MM.1S (cell line): ENCODE data around the gene HSD17B14.

Source experiments
- DNase-seq: peaks from one replicate; pipeline ENCODE4 v3.0.0-alpha.2; 2015
- H2AFZ ChIP-seq: fragments of 300-600 bp; sonication (generic); 2 replicates; pipeline ENCODE4 v1.6.0; 2016; ENCODE audit warnings: antibody characterized with exemption, low read length
- H3F3A ChIP-seq: fragments of 300-600 bp; sonication (generic); 2 replicates; pipeline ENCODE4 v1.6.1; 2016; ENCODE audit warnings: mild to moderate bottlenecking, antibody characterized with exemption, low read length, moderate library complexity, mixed read lengths; ENCODE audit not compliant: insufficient read depth
- H3K27ac ChIP-seq: fragments of 300-600 bp; sonication (generic); 2 replicates; pipeline ENCODE4 v1.5.1; 2016; ENCODE audit warnings: mild to moderate bottlenecking, low read length
- H3K27me3 ChIP-seq: fragments of 300-600 bp; sonication (generic); replicated peaks from 2 replicates; pipeline ENCODE4 v1.6.0; 2016; ENCODE audit warnings: low read length; ENCODE audit not compliant: insufficient read depth
- H3K36me3 ChIP-seq: fragments of 300-600 bp; sonication (generic); replicated peaks from 2 replicates; pipeline ENCODE4 v1.6.1; 2016; ENCODE audit warnings: mild to moderate bottlenecking, low read length, mixed read lengths; ENCODE audit not compliant: insufficient read depth
- H3K4me1 ChIP-seq: fragments of 300-600 bp; sonication (generic); 2 replicates; pipeline ENCODE4 v1.6.1; 2016; ENCODE audit warnings: low read length, mixed read lengths
- H3K4me2 ChIP-seq: fragments of 300-600 bp; sonication (generic); 2 replicates; pipeline ENCODE4 v1.6.0; 2016; ENCODE audit warnings: low read depth, low read length
- H3K4me3 ChIP-seq: fragments of 300-600 bp; sonication (generic); 2 replicates; pipeline ENCODE4 v1.5.1; 2016; ENCODE audit warnings: low read length, mixed read lengths
- H3K79me2 ChIP-seq: fragments of 300-600 bp; sonication (generic); 2 replicates; pipeline ENCODE4 v1.6.1; 2016; ENCODE audit warnings: mixed run types, low read length, mixed read lengths
- H3K9ac ChIP-seq: fragments of 300-600 bp; sonication (generic); 2 replicates; pipeline ENCODE4 v1.6.1; 2016; ENCODE audit warnings: low read length, mixed read lengths
- H3K9me2 ChIP-seq: fragments of 300-600 bp; sonication (generic); replicated peaks from 2 replicates; pipeline ENCODE4 v1.6.1; 2016; ENCODE audit warnings: mild to moderate bottlenecking, low read length, mixed read lengths; ENCODE audit not compliant: insufficient read depth
- H3K9me3 ChIP-seq: fragments of 300-600 bp; sonication (generic); replicated peaks from 2 replicates; pipeline ENCODE4 v1.6.1; 2016; ENCODE audit warnings: mild to moderate bottlenecking, low read length, mixed read lengths; ENCODE audit not compliant: insufficient read depth
- H4K20me1 ChIP-seq: fragments of 300-600 bp; sonication (generic); 2 replicates; pipeline ENCODE4 v1.6.1; 2016; ENCODE audit warnings: mild to moderate bottlenecking, low read length, moderate library complexity, mixed read lengths; ENCODE audit not compliant: insufficient read depth
- EZH2 ChIP-seq: fragments of 300-600 bp; sonication (generic); optimal IDR thresholded peaks from 2 replicates; pipeline ENCODE3; 2017; ENCODE audit warnings: low read depth, mild to moderate bottlenecking, antibody characterized with exemption, low read length, mixed read lengths
- EZH2phosphoT487 ChIP-seq: fragments of 300-600 bp; sonication (generic); IDR thresholded peaks from 2 replicates; pipeline ENCODE4 v1.6.1; 2018; ENCODE audit warnings: antibody characterized with exemption, low read length
- TF ChIP-seq, protein P1 (sequence below): fragments of 300-600 bp; sonication (generic); IDR thresholded peaks from 2 replicates; pipeline ENCODE4 v1.5.1; 2016; ENCODE audit warnings: antibody characterized with exemption, low read length, mixed read lengths

HSD17B14 gene

GRCh38 chr19:48822514-48822913 is 13.8 kb downstream of the HSD17B14 start:
- no peak overlapping the region for H3K4me3 ChIP-seq
- no peak for DNase-seq
- H3K79me2 ChIP-seq, result no peaks in the 10 kb centered on the region
- H3F3A ChIP-seq, result no peaks in the 10 kb centered on the region
- no peaks in the 10 kb centered on the region for H3K4me1 ChIP-seq
- H3K27ac ChIP-seq, result no peak overlapping the region
- no peaks in the 10 kb centered on the region for H3K9me2 ChIP-seq
- no peak overlapping the region for H3K9ac ChIP-seq
- H4K20me1 ChIP-seq, result no peaks in the 10 kb centered on the region
- no peaks in the 10 kb centered on the region for H3K36me3 ChIP-seq
- no peaks in the 10 kb centered on the region for H3K9me3 ChIP-seq
- H2AFZ ChIP-seq, result no peak overlapping the region
- TF ChIP-seq EZH2 (no peak), EZH2phosphoT487 (no peak)
- TF ChIP-seq, protein P1, sequence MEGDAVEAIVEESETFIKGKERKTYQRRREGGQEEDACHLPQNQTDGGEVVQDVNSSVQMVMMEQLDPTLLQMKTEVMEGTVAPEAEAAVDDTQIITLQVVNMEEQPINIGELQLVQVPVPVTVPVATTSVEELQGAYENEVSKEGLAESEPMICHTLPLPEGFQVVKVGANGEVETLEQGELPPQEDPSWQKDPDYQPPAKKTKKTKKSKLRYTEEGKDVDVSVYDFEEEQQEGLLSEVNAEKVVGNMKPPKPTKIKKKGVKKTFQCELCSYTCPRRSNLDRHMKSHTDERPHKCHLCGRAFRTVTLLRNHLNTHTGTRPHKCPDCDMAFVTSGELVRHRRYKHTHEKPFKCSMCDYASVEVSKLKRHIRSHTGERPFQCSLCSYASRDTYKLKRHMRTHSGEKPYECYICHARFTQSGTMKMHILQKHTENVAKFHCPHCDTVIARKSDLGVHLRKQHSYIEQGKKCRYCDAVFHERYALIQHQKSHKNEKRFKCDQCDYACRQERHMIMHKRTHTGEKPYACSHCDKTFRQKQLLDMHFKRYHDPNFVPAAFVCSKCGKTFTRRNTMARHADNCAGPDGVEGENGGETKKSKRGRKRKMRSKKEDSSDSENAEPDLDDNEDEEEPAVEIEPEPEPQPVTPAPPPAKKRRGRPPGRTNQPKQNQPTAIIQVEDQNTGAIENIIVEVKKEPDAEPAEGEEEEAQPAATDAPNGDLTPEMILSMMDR, result no peak
- no peak overlapping the region for H3K4me2 ChIP-seq
- H3K27me3 ChIP-seq, result no peaks in the 10 kb centered on the region

DNA sequence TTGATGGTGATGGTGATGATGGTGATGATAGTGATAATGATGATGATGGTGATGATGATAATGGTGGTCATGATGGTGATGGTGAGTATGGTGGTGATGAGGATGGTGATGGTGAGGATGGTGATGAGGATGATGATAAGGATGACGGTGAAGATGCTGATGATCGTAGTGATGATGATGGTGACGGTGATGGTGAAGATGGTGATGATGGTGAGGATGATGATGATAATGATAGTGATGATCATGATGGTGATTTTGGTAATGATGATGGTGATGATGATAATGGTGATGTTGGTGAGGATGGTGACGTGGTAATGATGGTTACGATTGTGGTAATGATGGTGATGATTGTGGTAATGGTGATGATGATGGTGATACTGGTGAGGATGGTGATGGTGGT is 14.7 kb downstream of the HSD17B14 start:
- Histone ChIP-seq H3K27ac (no peak overlapping the region), H3K4me1 (peaks cover under 1% of the 10 kb centered on the region; the same call in 1 of the 2 replicates), H3K4me2 (no peak overlapping the region), H2AFZ (no peak overlapping the region), H3K4me3 (no peak overlapping the region), H3F3A (no peaks in the 10 kb centered on the region), H3K9me3 (no peaks in the 10 kb centered on the region), H3K79me2 (no peaks in the 10 kb centered on the region), H4K20me1 (no peaks in the 10 kb centered on the region), H3K36me3 (no peaks in the 10 kb centered on the region), H3K27me3 (no peaks in the 10 kb centered on the region), H3K9ac (no peak overlapping the region), H3K9me2 (no peaks in the 10 kb centered on the region)
- TF ChIP-seq, protein P1, result no peak
- TF ChIP-seq EZH2phosphoT487 (no peak), EZH2 (no peak)
- no peak for DNase-seq

GRCh38 chr19:48819366-48819816 is 16.9 kb downstream of the HSD17B14 start:
- Histone ChIP-seq H3K4me2 (no peak overlapping the region), H2AFZ (no peak overlapping the region), H3K79me2 (no peaks in the 10 kb centered on the region), H3K4me3 (no peak overlapping the region), H4K20me1 (no peaks in the 10 kb centered on the region), H3K9ac (no peak overlapping the region), H3K9me3 (no peaks in the 10 kb centered on the region), H3F3A (peaks cover 5% of the 10 kb centered on the region; the same call in 1 of the 2 replicates), H3K27me3 (no peaks in the 10 kb centered on the region), H3K27ac (no peak overlapping the region), H3K36me3 (no peaks in the 10 kb centered on the region), H3K9me2 (no peaks in the 10 kb centered on the region), H3K4me1 (peaks cover 13% of the 10 kb centered on the region)
- TF ChIP-seq, protein P1, result no peak
- TF ChIP-seq EZH2phosphoT487 (no peak), EZH2 (no peak)
- no peak for DNase-seq
